ENCODE data around the gene TMUB1.

GRCh38 chr7:151059367-151060112 is 23.8 kb downstream of the TMUB1 start, which contains the start of gene SLC4A2:
- TF ChIP-seq CTCF (IDR thresholded peaks at IDR 0.05; ENCODE audit: borderline replicate concordance, extremely low read depth, low read length, poor library complexity, severe bottlenecking) (peak; percentile 59), EZH2 (IDR thresholded peaks at IDR 0.05; ENCODE audit: borderline replicate concordance, low read depth, low read length, severe bottlenecking) (no peak)

Measured in DND-41 (cell line).